Lung (tissue), 12 donors: ENCODE data around the gene CPE. TPM values are rescaled to one million over a fixed set of nuclear protein-coding genes. Genes with fewer than 3 reads are reported as not detected.
"Not testable (repeated sequence)": the region's sequence is repeated elsewhere in the genome, so short reads cannot be mapped to it uniquely, and the experiment has no call there.

Source experiments
- ATAC-seq: fragments of 200-7000 bp; cut with Tn5 transposase; one replicate; pipeline ENCODE4 v1.9.1; 2020; ENCODE audit warnings: moderate number of reproducible peaks; ENCODE audit not compliant: insufficient read depth, low FRiP score
- DNase-seq, 3 donors: peaks; one replicate each; pipeline ENCODE4 v3.0.0-alpha.2; 2013 to 2017
- H3K27ac ChIP-seq, 2 donors: one replicate each; pipeline ENCODE4 v1.5.1; 2013; ENCODE audit warnings: mild to moderate bottlenecking in 2 of 2, moderate library complexity in 2 of 2, control low read depth in 1 of 2, inconsistent platforms in 1 of 2, low read depth in 1 of 2, low read length in 1 of 2
- H3K27me3 ChIP-seq, 3 donors: one replicate each; pipeline ENCODE4 v1.5.1; 2013; ENCODE audit warnings: low read length in 2 of 3; ENCODE audit not compliant: control insufficient read depth in 3 of 3, insufficient read depth in 3 of 3
- H3K36me3 ChIP-seq, 4 donors: one replicate each; pipeline ENCODE4 v1.5.1; 2013; ENCODE audit warnings: low read length in 4 of 4, mild to moderate bottlenecking in 1 of 4, moderate library complexity in 1 of 4; ENCODE audit not compliant: control insufficient read depth in 4 of 4, insufficient read depth in 4 of 4
- H3K4me1 ChIP-seq, 5 donors: one replicate each; pipeline ENCODE4 v1.5.1; 2013; ENCODE audit warnings: low read length in 5 of 5, mild to moderate bottlenecking in 2 of 5, moderate library complexity in 1 of 5; ENCODE audit not compliant: control insufficient read depth in 5 of 5, insufficient read depth in 5 of 5
- H3K4me3 ChIP-seq: one replicate; pipeline ENCODE4 v1.5.1; 2013; ENCODE audit warnings: mild to moderate bottlenecking, control low read depth, moderate library complexity
- H3K9ac ChIP-seq, 2 donors: one replicate each; pipeline ENCODE4 v1.5.1; 2013; ENCODE audit warnings: low read length in 2 of 2, control low read depth in 1 of 2; ENCODE audit not compliant: insufficient read depth in 1 of 2
- H3K9me3 ChIP-seq, 4 donors: one replicate each; pipeline ENCODE4 v1.5.1; 2013; ENCODE audit warnings: low read length in 3 of 4, mild to moderate bottlenecking in 1 of 4, moderate library complexity in 1 of 4; ENCODE audit not compliant: control insufficient read depth in 4 of 4, insufficient read depth in 3 of 4
- CTCF ChIP-seq: IDR thresholded peaks from 2 replicates; pipeline ENCODE4 v1.5.1; 2012; ENCODE audit warnings: mild to moderate bottlenecking; ENCODE audit errors: control extremely low read depth, extremely low read depth
- WGBS, 2 donors: extraction: QIAGEN DNeasy Blood & Tissue Kit; methylation state at CpG; one replicate each; pipeline ENCODE4 v1.1.7; 2013; 5-methylcytosine and 5-hydroxymethylcytosine counted together
- polyA plus RNA-seq, 2 donors: library from polyadenylated mRNA; stranded (reverse); fragments of 200-250 nt; gene quantifications; one replicate each; pipeline ENCODE4 v1.2.1, GENCODE V29; 2013
- total RNA-seq, 2 donors: library from RNA; depleted of rRNA in 1 of 2; stranded (reverse); fragments of >200 nt in 1 of 2; gene quantifications; one replicate each; pipeline ENCODE4 v1.2.1, GENCODE V29; 2014 to 2021
- donor health status: control.
- donor health status: control.
- donor health status: Bipolar disorder and iron deficiency.
- donor health status: healthy.
- donor health status: DM: yes; HTN: yes; CAD: no.

CPE gene
- total and polyA plus RNA-seq, 4 donors: 6.6 to 135 (median 14.3) TPM

GRCh38 chr4:165449333-165449732 is 70.5 kb downstream of the CPE start:
- H3K36me3 ChIP-seq: no peaks in the 10 kb centered on the region
- WGBS, 2 donors: 79 to 83% methylated on average over 6 of the region's 6 CpGs
- no peak overlapping the region for H3K4me3 ChIP-seq
- no peaks in the 10 kb centered on the region for H3K9me3 ChIP-seq
- no peak for TF ChIP-seq CTCF
- no peaks in the 10 kb centered on the region for H3K27me3 ChIP-seq
- H3K27ac ChIP-seq: no peak overlapping the region
- H3K4me1 ChIP-seq: no peaks in the 10 kb centered on the region
- ATAC-seq (no peak), DNase-seq (no peak)
- H3K9ac ChIP-seq: no peak overlapping the region

GRCh38 chr4:165450871-165451270 is 72.1 kb downstream of the CPE start:
- no peak overlapping the region for H3K9ac ChIP-seq
- H3K9me3 ChIP-seq: no peaks in the 10 kb centered on the region
- no peaks in the 10 kb centered on the region for H3K27me3 ChIP-seq
- no peak for TF ChIP-seq CTCF
- DNase-seq: no peak
- H3K4me1 ChIP-seq: no peaks in the 10 kb centered on the region
- no peak for ATAC-seq
- no peaks in the 10 kb centered on the region for H3K36me3 ChIP-seq
- H3K4me3 ChIP-seq: no peak overlapping the region
- no peak overlapping the region for H3K27ac ChIP-seq
- WGBS, 2 donors: 95 to 96% methylated on average over 5 of the region's 5 CpGs

- not testable (repeated sequence) for ATAC-seq, DNase-seq, H3K27ac ChIP-seq, H3K36me3 ChIP-seq, H3K27me3 ChIP-seq, H3K9me3 ChIP-seq, H3K4me1 ChIP-seq, H3K9ac ChIP-seq, H3K4me3 ChIP-seq
- 93 to 95% methylated on average over 5 of the region's 5 CpGs for WGBS, 2 donors
These were observed 74.3 kb downstream of the CPE start for GRCh38 chr4:165453140-165453539.

GRCh38 chr4:165454426-165454825 is 75.6 kb downstream of the CPE start:
- no peak overlapping the region for H3K9ac ChIP-seq

More at GRCh38 chr4:165454426-165454825, 75.6 kb downstream of the CPE start:
- DNase-seq (no peak), ATAC-seq (no peak)
- no peaks in the 10 kb centered on the region for H3K9me3 ChIP-seq
- H3K4me3 ChIP-seq: no peak overlapping the region
- no peak for TF ChIP-seq CTCF
- no peak overlapping the region for H3K27ac ChIP-seq
- H3K36me3 ChIP-seq: no peaks in the 10 kb centered on the region
- no peaks in the 10 kb centered on the region for H3K27me3 ChIP-seq
- peaks cover 0 to 8% (median 0%) of the 10 kb centered on the region in 5 donors for H3K4me1 ChIP-seq
- 54 to 76% methylated on average over 2 of the region's 2 CpGs for WGBS, 2 donors
